GM23338 (cell line): ENCODE measurements around the gene BMPR1B. TPM values are rescaled to one million over a fixed set of nuclear protein-coding genes. Genes with fewer than 3 reads are reported as not detected.

Source experiments
- ATAC-seq: fragments of 200-7000 bp; cut with Tn5 transposase; 3 replicates; pipeline ENCODE4 v1.9.1; 2020
- DNase-seq: peaks from one replicate; pipeline ENCODE4 v3.0.0-alpha.2; 2015; ENCODE audit warnings: low spot score
- H2AFZ ChIP-seq: fragments of 200-600 bp; sonication (generic); 2 replicates; pipeline ENCODE4 v1.8.0; 2016; ENCODE audit warnings: antibody characterized with exemption, mild to moderate bottlenecking, moderate library complexity
- H3F3A ChIP-seq: fragments of 200-600 bp; sonication (generic); replicated peaks from 2 replicates; pipeline ENCODE4 v1.8.0; 2017; ENCODE audit warnings: antibody characterized with exemption, mixed run types, low read depth
- H3K27ac ChIP-seq: fragments of 200-600 bp; sonication (generic); 2 replicates; pipeline ENCODE4 v1.6.1; 2016; ENCODE audit warnings: low read depth
- H3K27me3 ChIP-seq: fragments of 200-600 bp; sonication (generic); 2 replicates; pipeline ENCODE4 v1.8.0; 2016; ENCODE audit warnings: mild to moderate bottlenecking, mixed run types, moderate library complexity; ENCODE audit not compliant: insufficient read depth
- H3K36me3 ChIP-seq: fragments of 200-600 bp; sonication (generic); 2 replicates; pipeline ENCODE4 v1.8.0; 2016; ENCODE audit warnings: mild to moderate bottlenecking; ENCODE audit not compliant: insufficient read depth
- H3K4me1 ChIP-seq: fragments of 200-600 bp; sonication (generic); 2 replicates; pipeline ENCODE4 v1.8.0; 2016; ENCODE audit warnings: mild to moderate bottlenecking, moderate library complexity; ENCODE audit not compliant: insufficient read depth
- H3K4me2 ChIP-seq: fragments of 200-600 bp; sonication (generic); 2 replicates; pipeline ENCODE4 v1.7.1; 2017; ENCODE audit warnings: mixed run types
- H3K4me3 ChIP-seq: fragments of 200-600 bp; sonication (generic); 2 replicates; pipeline ENCODE4 v1.6.1; 2016; ENCODE audit warnings: mixed run types
- H3K79me2 ChIP-seq: fragments of 200-600 bp; sonication (generic); replicated peaks from 2 replicates; pipeline ENCODE4 v1.8.0; 2017; ENCODE audit warnings: mild to moderate bottlenecking; ENCODE audit not compliant: insufficient read depth
- H3K9me2 ChIP-seq: fragments of 200-600 bp; sonication (generic); 2 replicates; pipeline ENCODE4 v1.8.0; 2017; ENCODE audit not compliant: insufficient read depth
- H4K20me1 ChIP-seq: fragments of 200-600 bp; sonication (generic); replicated peaks from 2 replicates; pipeline ENCODE4 v1.8.0; 2017; ENCODE audit warnings: mild to moderate bottlenecking; ENCODE audit not compliant: insufficient read depth
- H3K27ac Mint-ChIP-seq: 2 replicates; pipeline ENCODE4 v1.8.0; 2020; ENCODE audit warnings: inconsistent platforms, mild to moderate bottlenecking, moderate library complexity, mixed read lengths
- H3K27me3 Mint-ChIP-seq: 3 replicates; pipeline ENCODE4 v1.8.0; 2022; ENCODE audit warnings: low read depth, mild to moderate bottlenecking, moderate library complexity, mixed read lengths, inconsistent platforms; ENCODE audit not compliant: insufficient read depth, poor library complexity
- H3K36me3 Mint-ChIP-seq: 3 replicates; pipeline ENCODE4 v1.8.0; 2021; ENCODE audit warnings: low read depth, mild to moderate bottlenecking, inconsistent platforms, moderate library complexity, mixed read lengths
- H3K4me1 Mint-ChIP-seq: 3 replicates; pipeline ENCODE4 v1.8.0; 2020; ENCODE audit warnings: mild to moderate bottlenecking, inconsistent platforms, mixed read lengths
- H3K4me3 Mint-ChIP-seq: 3 replicates; pipeline ENCODE4 v1.8.0; 2021; ENCODE audit warnings: moderate library complexity, mild to moderate bottlenecking, inconsistent platforms, mixed read lengths
- H3K9me3 Mint-ChIP-seq: 3 replicates; pipeline ENCODE4 v1.8.0; 2020; ENCODE audit warnings: moderate library complexity, mild to moderate bottlenecking, inconsistent platforms, mixed read lengths
- CREB1 ChIP-seq: fragments of 250-450 bp; sonication (Bioruptor Pico); IDR thresholded peaks from 2 replicates; pipeline ENCODE4 v1.5.0; 2020; ENCODE audit warnings: low read depth, mild to moderate bottlenecking, moderate library complexity
- CTCF ChIP-seq, 2 experiments: fragments of 200-600 bp in 1 of 2; sonication (generic) in 1 of 2; conservative IDR thresholded peaks; 2 replicates each; pipeline versions ENCODE4 v1.5.1 to v1.6.1; 2016 to 2017; ENCODE audit warnings: antibody characterized with exemption in 2 of 2, low read depth in 2 of 2, mild to moderate bottlenecking in 2 of 2, moderate library complexity in 1 of 2
- ETS1 ChIP-seq: IDR thresholded peaks from 2 replicates; pipeline ENCODE4 v1.6.1; 2016; ENCODE audit warnings: antibody characterized with exemption
- EZH2 ChIP-seq: fragments of 200-600 bp; sonication (generic); IDR thresholded peaks from one replicate; pipeline ENCODE4 v1.8.0; 2017; ENCODE audit warnings: antibody characterized with exemption, mild to moderate bottlenecking, low read depth; ENCODE audit not compliant: unreplicated experiment
- EZH2phosphoT487 ChIP-seq: fragments of 200-600 bp; sonication (generic); IDR thresholded peaks from one replicate; pipeline ENCODE4 v1.8.1; 2018; ENCODE audit warnings: antibody characterized with exemption; ENCODE audit not compliant: unreplicated experiment
- JUNB ChIP-seq: IDR thresholded peaks from one replicate; pipeline ENCODE4 v1.6.1; 2016; ENCODE audit warnings: antibody characterized with exemption; ENCODE audit not compliant: unreplicated experiment
- NANOG ChIP-seq: IDR thresholded peaks from 2 replicates; pipeline ENCODE4 v1.6.1; 2016; ENCODE audit warnings: antibody characterized with exemption, borderline replicate concordance
- POLR2AphosphoS5 ChIP-seq: IDR thresholded peaks from 2 replicates; pipeline ENCODE4 v1.6.1; 2016; ENCODE audit warnings: antibody characterized with exemption, low read depth
- REST ChIP-seq: IDR thresholded peaks from one replicate; pipeline ENCODE4 v1.6.1; 2018; ENCODE audit warnings: antibody characterized with exemption; ENCODE audit not compliant: unreplicated experiment
- STAT1 ChIP-seq: IDR thresholded peaks from one replicate; pipeline ENCODE4 v1.6.1; 2016; ENCODE audit warnings: antibody characterized with exemption; ENCODE audit not compliant: unreplicated experiment
- ZNF114 ChIP-seq: fragments of 250-450 bp; sonication (Bioruptor Pico); IDR thresholded peaks from 2 replicates; pipeline ENCODE4 v1.5.0; 2020; ENCODE audit warnings: mild to moderate bottlenecking, moderate library complexity
- ZNF331 ChIP-seq: fragments of 250-450 bp; sonication (Bioruptor Pico); IDR thresholded peaks from 2 replicates; pipeline ENCODE4 v1.5.0; 2020; ENCODE audit warnings: low read depth, mild to moderate bottlenecking, moderate library complexity
- ZNF462 ChIP-seq: fragments of 250-450 bp; sonication (Bioruptor Pico); IDR thresholded peaks from 2 replicates; pipeline ENCODE4 v1.5.0; 2020; ENCODE audit warnings: mild to moderate bottlenecking, moderate library complexity
- polyA plus RNA-seq: library from polyadenylated mRNA; unstranded; fragments of >200 nt; fragmentation: Nextera tagmentation; extraction: Ambion mirVana; gene quantifications from 2 replicates; pipeline ENCODE4 v1.2.1, GENCODE V29; 2016
- total RNA-seq: library from RNA; depleted of rRNA; stranded (reverse); fragments of >200 nt; shearing (Covaris generic); gene quantifications from 2 replicates; pipeline ENCODE4 v1.2.3, GENCODE V29; 2014

BMPR1B gene
- total and polyA plus RNA-seq, 2 experiments from 2014 or later: 0.48 to 1.0 TPM

- no peaks in the 10 kb centered on the region for H3K36me3 Mint-ChIP-seq
- DNase-seq (no peak), ATAC-seq (peak; percentile 59; the same call in 2 of the 3 replicates)
- Histone ChIP-seq H3K9me2 (no peaks in the 10 kb centered on the region), H3K4me1 (no peaks in the 10 kb centered on the region), H2AFZ (no peak overlapping the region; the same call in 1 of the 2 replicates), H4K20me1 (no peaks in the 10 kb centered on the region), H3K27me3 (no peaks in the 10 kb centered on the region), H3K4me2 (no peak overlapping the region), H3K27ac (no peak overlapping the region), H3K4me3 (no peak overlapping the region), H3K79me2 (no peaks in the 10 kb centered on the region), H3F3A (no peaks in the 10 kb centered on the region), H3K36me3 (no peaks in the 10 kb centered on the region)
- H3K4me1 Mint-ChIP-seq: peaks cover 6% of the 10 kb centered on the region
- H3K27ac Mint-ChIP-seq: no peak overlapping the region
- no peaks in the 10 kb centered on the region for H3K9me3 Mint-ChIP-seq
- H3K4me3 Mint-ChIP-seq: no peak overlapping the region
- TF ChIP-seq POLR2AphosphoS5 (no peak), CTCF (conservative IDR thresholded peaks at IDR 0.05; ENCODE audit: low read depth in 2 of 2) (no peak), ZNF331 (CRISPR knock-in tag) (no peak), JUNB (no peak), ZNF114 (CRISPR knock-in tag) (no peak), ETS1 (no peak), STAT1 (no peak), EZH2 (no peak), NANOG (no peak), REST (no peak), EZH2phosphoT487 (no peak), CREB1 (CRISPR knock-in tag) (no peak), ZNF462 (no peak)
- H3K27me3 Mint-ChIP-seq: peaks cover 3% of the 10 kb centered on the region
Observed at GRCh38 chr4:94722270-94722669, 35.5 kb upstream of the BMPR1B start.
